GM21528 (cell line): ENCODE measurements around the gene VWA3B.

Experiments
- ATAC-seq: cut with Tn5 transposase; IDR thresholded peaks from one replicate; pipeline ENCODE4 v1.9.1; 2021; ENCODE audit warnings: mild to moderate bottlenecking, moderate library complexity; ENCODE audit not compliant: unreplicated experiment, low FRiP score

VWA3B gene

DNA sequence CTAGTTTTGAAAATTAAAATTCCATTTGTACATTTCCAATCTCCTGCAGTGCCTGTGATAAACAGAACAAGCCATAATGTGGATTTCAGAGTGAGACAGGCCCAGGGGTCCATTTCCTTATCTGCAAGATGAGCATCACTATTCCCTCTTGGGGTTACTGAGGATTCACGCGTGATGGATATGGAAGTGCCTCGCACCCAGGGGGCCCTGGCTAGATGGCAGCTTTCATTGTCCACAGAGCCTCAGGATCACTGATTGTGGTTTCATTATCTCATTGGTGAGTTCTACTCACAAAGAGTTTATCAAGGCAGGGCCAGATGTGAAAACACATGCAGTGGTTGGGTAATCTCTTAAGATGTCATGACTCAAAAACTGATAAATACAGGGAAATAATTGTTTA lies 270.9 kb downstream of the VWA3B start:
- ATAC-seq, result no peak

DNA sequence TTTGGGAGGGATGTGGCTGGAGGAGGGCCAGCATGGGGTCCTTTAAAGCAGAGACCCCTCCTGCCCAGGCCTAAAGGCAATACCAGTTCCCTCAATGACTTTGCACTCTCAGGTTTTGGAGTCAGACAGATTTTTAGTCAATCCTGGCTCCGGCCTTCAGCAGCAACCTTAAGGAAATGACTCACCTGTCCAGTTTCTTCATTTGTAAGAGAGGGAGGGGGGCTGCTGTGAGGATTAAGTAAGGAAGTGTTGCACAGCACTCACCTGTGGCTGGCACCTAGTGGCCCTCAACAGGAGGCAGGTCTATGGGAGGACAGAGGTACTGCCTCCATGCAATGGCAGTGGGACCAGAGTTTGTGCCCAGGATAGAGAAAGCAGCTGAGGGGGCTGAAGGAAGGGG lies 273.0 kb downstream of the VWA3B start:
- ATAC-seq, result no peak
